Endothelial cell of umbilical vein (primary cell): Measurements from ENCODE around the gene CCT5. TPM values are rescaled to one million over a fixed set of nuclear protein-coding genes. Genes with fewer than 3 reads are reported as not detected.

Experiments used
- BruUV-seq: library from RNA; stranded (reverse); fragments of 400-500 nt; replicated peaks from 2 replicates; lab custom pipeline; 2021; lab: Mats Ljungman, UMichigan
- CTCF ChIA-PET: fragments of 300-600, 350-600 bp; sonication (Branson Sonifier 250); formaldehyde crosslinking; loops from one replicate; lab custom pipeline; 2021; ENCODE audit warnings: antibody characterized with exemption, inconsistent platforms; lab: Charles Lee
- POLR2A ChIA-PET: fragments of 300-600, 350-600 bp; sonication (Branson Sonifier 250); formaldehyde crosslinking; loops from one replicate; lab custom pipeline; 2021; ENCODE audit warnings: antibody characterized with exemption, inconsistent platforms; lab: Charles Lee
- DNase-seq: peaks from one replicate; pipeline ENCODE4 v3.0.0-alpha.2; 2011; ENCODE audit warnings: low read depth, low spot score
- FAIRE-seq: peaks from 2 replicates; lab custom pipeline; 2011; peaks lifted over from hg19 to GRCh38; lab: Jason Lieb, UNC
- H2AFZ ChIP-seq: 2 replicates; pipeline ENCODE4 v1.6.0; 2012; ENCODE audit warnings: low read depth, low read length, control low read depth, inconsistent platforms
- H3K27ac ChIP-seq: 2 replicates; pipeline ENCODE4 v1.5.1; 2011; ENCODE audit warnings: low read depth, mild to moderate bottlenecking, control low read depth, low read length, moderate library complexity; ENCODE audit not compliant: insufficient read depth
- H3K27me3 ChIP-seq, 2 experiments: 2 replicates each; pipeline versions ENCODE4 v1.6.0 to v1.6.1; 2011; ENCODE audit warnings: low read length in 2 of 2, mixed read lengths in 1 of 2; ENCODE audit not compliant: control insufficient read depth in 2 of 2, insufficient read depth in 2 of 2
- H3K36me3 ChIP-seq, 2 experiments: 2 replicates in 1 of 2; 3 replicates in 1 of 2; pipeline ENCODE4 v1.5.1; 2011; ENCODE audit warnings: low read length in 2 of 2, mild to moderate bottlenecking in 1 of 2, moderate library complexity in 1 of 2; ENCODE audit not compliant: control insufficient read depth in 2 of 2, insufficient read depth in 2 of 2; ENCODE audit errors: extremely low read depth in 1 of 2
- H3K4me1 ChIP-seq: 3 replicates; pipeline ENCODE4 v1.5.1; 2011; ENCODE audit warnings: mild to moderate bottlenecking, low read length; ENCODE audit not compliant: control insufficient read depth, insufficient read depth; ENCODE audit errors: extremely low read depth
- H3K4me2 ChIP-seq: 2 replicates; pipeline ENCODE4 v1.6.1; 2011; ENCODE audit warnings: low read length, control low read depth, mixed read lengths; ENCODE audit not compliant: insufficient read depth
- H3K4me3 ChIP-seq, 3 experiments: fragments of 200-600 bp in 1 of 3; sonication (generic), shearing (Covaris generic) in 1 of 3; replicated peaks in 1 of 3; 2 replicates each; pipeline ENCODE4 v1.5.1; 2011 to 2016; ENCODE audit warnings: control low read depth in 3 of 3, low read length in 3 of 3, mild to moderate bottlenecking in 2 of 3, inconsistent platforms in 1 of 3, low read depth in 1 of 3, moderate library complexity in 1 of 3; ENCODE audit not compliant: insufficient read depth in 1 of 3
- H3K79me2 ChIP-seq: 2 replicates; pipeline ENCODE4 v1.6.0; 2012; ENCODE audit warnings: low read length, inconsistent platforms; ENCODE audit not compliant: control insufficient read depth, insufficient read depth
- H3K9ac ChIP-seq: replicated peaks from 2 replicates; pipeline ENCODE3; 2011; ENCODE audit warnings: low read length, control low read depth; ENCODE audit not compliant: insufficient read depth; ENCODE audit errors: extremely low read depth
- H3K9me1 ChIP-seq: replicated peaks from 3 replicates; pipeline ENCODE4 v1.6.0; 2011; ENCODE audit warnings: mild to moderate bottlenecking, low read length; ENCODE audit not compliant: control insufficient read depth, insufficient read depth; ENCODE audit errors: extremely low read depth
- H3K9me3 ChIP-seq: replicated peaks from 2 replicates; pipeline ENCODE4 v1.5.1; 2012; ENCODE audit warnings: low read length, inconsistent platforms; ENCODE audit not compliant: control insufficient read depth, insufficient read depth
- H4K20me1 ChIP-seq: replicated peaks from 2 replicates; pipeline ENCODE3; 2011; ENCODE audit warnings: mild to moderate bottlenecking, low read length; ENCODE audit not compliant: control insufficient read depth, insufficient read depth; ENCODE audit errors: extremely low read depth
- CTCF ChIP-seq, 2 donors: IDR thresholded peaks; 1 replicate in 1 of 2; 2 replicates in 1 of 2; pipeline ENCODE4 v1.5.1; 2011; ENCODE audit warnings: low read length in 2 of 2, mild to moderate bottlenecking in 2 of 2, moderate library complexity in 2 of 2, control low read depth in 1 of 2, inconsistent platforms in 1 of 2, low read depth in 1 of 2; ENCODE audit not compliant: insufficient read depth in 1 of 2; ENCODE audit errors: extremely low read depth in 1 of 2
- EZH2 ChIP-seq: IDR thresholded peaks from 2 replicates; pipeline ENCODE4 v1.6.1; 2012; ENCODE audit warnings: borderline replicate concordance, low read depth, mild to moderate bottlenecking, moderate library complexity, low read length, inconsistent platforms; ENCODE audit not compliant: severe bottlenecking
- FOS ChIP-seq: IDR thresholded peaks from 2 replicates; pipeline ENCODE4 v1.6.1; 2011; ENCODE audit warnings: mild to moderate bottlenecking, low read length, moderate library complexity, borderline replicate concordance; ENCODE audit not compliant: insufficient read depth
- GATA2 ChIP-seq: IDR thresholded peaks from 2 replicates; pipeline ENCODE4 v1.7.0; 2011; ENCODE audit warnings: low read depth, mild to moderate bottlenecking, moderate library complexity, mixed read lengths, low read length; ENCODE audit not compliant: insufficient read length, insufficient read depth
- JUN ChIP-seq: IDR thresholded peaks from 2 replicates; pipeline ENCODE4 v1.6.1; 2011; ENCODE audit warnings: borderline replicate concordance, low read depth; ENCODE audit not compliant: insufficient read length, insufficient read depth
- MAX ChIP-seq: IDR thresholded peaks from 2 replicates; pipeline ENCODE4 v1.6.1; 2011; ENCODE audit not compliant: insufficient read depth, insufficient read length
- MYC ChIP-seq: IDR thresholded peaks from one replicate; pipeline ENCODE4 v1.6.1; 2011; ENCODE audit warnings: mild to moderate bottlenecking, low read depth, low read length
- POLR2A ChIP-seq: IDR thresholded peaks from 2 replicates; pipeline ENCODE4 v1.6.1; 2012; ENCODE audit warnings: low read depth, mild to moderate bottlenecking, control low read depth, low read length
- POLR2AphosphoS5 ChIP-seq: IDR thresholded peaks from 2 replicates; pipeline ENCODE4 v1.6.1; 2012; ENCODE audit warnings: low read depth, mild to moderate bottlenecking, control low read depth, low read length, moderate library complexity; ENCODE audit not compliant: insufficient read depth
- dilution Hi-C: fragments of 300-500 bp; cut with MboI; formaldehyde crosslinking; loops from one replicate; pipeline ENCODE4 v1.15.0; 2019; ENCODE audit warnings: low sequenced_read_pairs; ENCODE audit not compliant: extremely low pct_ligation_motif_present
- intact Hi-C: fragments of 100-400 bp; cut with micrococcal nuclease; formaldehyde crosslinking; loops from one replicate; pipeline ENCODE4 v1.10.0; 2022
- polyA plus RNA-seq, 4 experiments: library from polyadenylated mRNA; depleted of rRNA in 3 of 4; stranded (reverse) in 3 of 4; unstranded in 1 of 4; fragments of >200 nt; gene quantifications; 2 replicates each; pipeline versions ENCODE4 v1.2.1 to v1.2.3, GENCODE V29; 2011 to 2012; ENCODE audit warnings: missing spikeins in 1 of 4
- total RNA-seq: library from RNA; stranded (reverse); gene quantifications from 2 replicates; pipeline ENCODE4 v1.2.3, GENCODE V29; 2021

CCT5 gene
- total and polyA plus RNA-seq, 2 donors (not counting 3 experiments of a cell fraction or from before 2014, with no cell fraction given), result 323 to 386 TPM

- no peak overlapping the region for H3K9ac ChIP-seq
- DNase-seq (no peak), FAIRE-seq (no peak)
- H3K27ac ChIP-seq, result no peak overlapping the region
- H3K4me3 ChIP-seq, result no peak overlapping the region
- no peaks in the 10 kb centered on the region for H3K9me3 ChIP-seq
- H4K20me1 ChIP-seq, result no peaks in the 10 kb centered on the region
- no peaks in the 10 kb centered on the region for H3K36me3 ChIP-seq
- dilution Hi-C loops, result no loop called here
- TF ChIP-seq POLR2A (no peak), EZH2 (no peak), POLR2AphosphoS5 (no peak), JUN (no peak), MAX (no peak), GATA2 (no peak), MYC (no peak), CTCF (IDR thresholded peaks at IDR 0.05; ENCODE audit: extremely low read depth in 1 of 2, insufficient read depth in 1 of 2, low read depth in 1 of 2, low read length in 2 of 2) (no peak), FOS (no peak)
- ChIA-PET CTCF (interaction anchor here (1.1 to 1.3 kb wide), 2 partner anchors 9 to 11 kb away, joined by 3 read pairs; no protein-coding TSS in a partner anchor), POLR2A (no interaction called here)
- H2AFZ ChIP-seq, result no peak overlapping the region
- intact Hi-C loops, result no loop called here
- no TSS peak for BruUV-seq
- peaks cover 1% of the 10 kb centered on the region for H3K4me1 ChIP-seq
- no peaks in the 10 kb centered on the region for H3K27me3 ChIP-seq
- H3K9me1 ChIP-seq, result no peaks in the 10 kb centered on the region
- H3K79me2 ChIP-seq, result no peaks in the 10 kb centered on the region
- H3K4me2 ChIP-seq, result no peak overlapping the region
Measured at GRCh38 chr5:10222326-10222725, 27.8 kb upstream of the CCT5 start.
